ENCODE results near the gene MOGAT1.

- TF ChIP-seq ZNF274 (IDR thresholded peaks at IDR 0.05; ENCODE audit: low read depth, low read length) (no peak), YY1 (IDR thresholded peaks at IDR 0.05; ENCODE audit: insufficient read depth, insufficient read length) (no peak)
Measured at GRCh38 chr2:222753251-222753824, 81.9 kb downstream of the MOGAT1 start.

All from NT2/D1 (cell line).